Activated CD4-positive, alpha-beta T cell treated with anti-CD3 and anti-CD28 coated beads for 24 hours (primary cell): ENCODE data around the gene NDUFB1.

Experiments used
- DNase-seq, 2 donors: peaks; one replicate each; pipeline ENCODE4 v3.0.0-alpha.2; 2020; ENCODE audit warnings: low read depth in 2 of 2

Gene NDUFB1

DNA sequence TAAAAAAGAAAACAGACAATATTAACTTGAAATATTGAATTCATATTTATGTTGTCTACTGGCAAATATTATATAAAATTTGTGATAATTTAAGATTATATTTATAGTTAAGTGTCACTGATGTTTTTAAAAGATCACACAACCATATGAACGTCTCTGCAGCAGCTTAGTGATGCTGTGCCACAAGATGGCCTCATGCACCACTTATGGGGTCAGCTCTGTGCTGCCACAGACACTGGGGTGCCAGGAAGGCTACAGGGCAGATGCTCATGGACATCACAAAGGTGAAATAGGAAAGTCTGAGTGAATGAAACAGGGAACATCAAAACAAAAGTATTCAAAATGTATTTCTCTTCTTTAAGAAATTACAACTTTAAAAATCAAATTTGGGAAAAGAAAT lies 28.2 kb downstream of the NDUFB1 start:
- DNase-seq: no peak

GRCh38 chr14:92088494-92088893 lies 33.0 kb downstream of the NDUFB1 start:
- no peak for DNase-seq

- DNase-seq: no peak
These were observed 47.0 kb downstream of the NDUFB1 start for GRCh38 chr14:92074555-92074954.
